ENCODE results near the gene MANEAL.

Gene MANEAL

GRCh38 chr1:37831809-37832208 lies 38.2 kb downstream of the MANEAL start:
- H3K36me3 Mint-ChIP-seq (ENCODE audit: low read depth): peaks cover 82% of the 10 kb centered on the region
- peaks cover 1% of the 10 kb centered on the region for H3K4me1 Mint-ChIP-seq (ENCODE audit: low read depth)
- DNase-seq: no peak
- H3K27ac Mint-ChIP-seq: no peak overlapping the region
- no peaks in the 10 kb centered on the region for H3K27me3 Mint-ChIP-seq
- H3K4me3 Mint-ChIP-seq: no peak overlapping the region
- H3K9me3 Mint-ChIP-seq: no peaks in the 10 kb centered on the region

DNA sequence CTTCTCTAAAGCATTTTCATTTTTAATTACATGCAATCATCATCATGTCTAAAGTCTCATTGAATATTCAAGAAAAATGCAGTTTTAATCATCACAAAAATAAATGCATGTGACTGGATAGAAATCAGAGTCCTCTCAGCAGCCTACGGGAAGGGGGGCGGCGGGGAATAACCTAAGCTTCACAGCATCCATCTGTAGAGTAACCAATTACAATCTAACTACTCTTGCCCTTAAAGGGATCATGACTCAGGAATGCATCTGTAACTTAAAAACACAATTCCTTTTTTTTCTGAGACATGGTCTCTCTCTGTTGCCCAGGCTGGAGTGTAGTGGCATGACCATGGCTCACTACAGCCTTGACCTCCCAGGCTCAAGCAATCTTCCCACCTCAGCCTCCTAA lies 43.1 kb downstream of the MANEAL start:
- peaks cover 91% of the 10 kb centered on the region for H3K36me3 Mint-ChIP-seq (ENCODE audit: low read depth)
- no peaks in the 10 kb centered on the region for H3K4me1 Mint-ChIP-seq (ENCODE audit: low read depth)
- DNase-seq: no peak

DNA sequence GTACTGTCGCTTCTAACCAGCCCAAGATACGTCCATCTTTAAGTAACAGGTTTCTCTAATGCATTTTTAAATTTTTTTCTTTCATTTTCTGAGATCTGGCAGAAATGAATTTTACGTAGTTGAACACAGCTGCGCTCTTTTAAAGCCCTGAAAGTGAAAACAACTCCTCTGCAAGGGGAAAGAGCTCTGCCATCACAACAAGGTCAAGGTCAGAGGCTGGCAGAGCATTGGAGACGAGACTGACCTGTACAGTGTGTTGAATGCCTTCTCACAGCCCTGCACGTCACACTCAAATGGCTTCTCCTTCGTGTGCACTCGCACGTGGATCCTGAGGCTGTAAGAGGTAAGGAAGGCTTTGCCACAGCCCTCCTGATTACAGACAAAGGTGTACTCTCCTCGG lies 46.0 kb downstream of the MANEAL start:
- H3K36me3 Mint-ChIP-seq (ENCODE audit: low read depth): peaks cover 87% of the 10 kb centered on the region

More for the DNA sequence above, 43.1 kb downstream of the MANEAL start:
- H3K4me3 Mint-ChIP-seq: no peak overlapping the region
- H3K9me3 Mint-ChIP-seq: no peaks in the 10 kb centered on the region
- no peaks in the 10 kb centered on the region for H3K27me3 Mint-ChIP-seq
- H3K27ac Mint-ChIP-seq: no peak overlapping the region

GRCh38 chr1:37840711-37841110 lies 47.1 kb downstream of the MANEAL start:
- H3K4me1 Mint-ChIP-seq (ENCODE audit: low read depth): peaks cover 23% of the 10 kb centered on the region
- no peak for DNase-seq

More for the DNA sequence above, 46.0 kb downstream of the MANEAL start:
- Mint-ChIP-seq H3K4me3 (no peak overlapping the region), H3K9me3 (no peaks in the 10 kb centered on the region), H3K27ac (peak overlapping the region; percentile 34), H3K4me1 (ENCODE audit: low read depth) (peaks cover 12% of the 10 kb centered on the region), H3K27me3 (no peaks in the 10 kb centered on the region)
- DNase-seq: no peak

GRCh38 chr1:37841652-37842051 lies 48.0 kb downstream of the MANEAL start:
- Mint-ChIP-seq H3K27ac (peak overlapping the region; percentile 14), H3K36me3 (ENCODE audit: low read depth) (peaks cover 88% of the 10 kb centered on the region), H3K4me3 (no peak overlapping the region), H3K27me3 (no peaks in the 10 kb centered on the region), H3K4me1 (ENCODE audit: low read depth) (peaks cover 32% of the 10 kb centered on the region), H3K9me3 (no peaks in the 10 kb centered on the region)
- no peak for DNase-seq

More at GRCh38 chr1:37840711-37841110, 47.1 kb downstream of the MANEAL start:
- H3K27me3 Mint-ChIP-seq: no peaks in the 10 kb centered on the region
- H3K4me3 Mint-ChIP-seq: no peak overlapping the region
- H3K9me3 Mint-ChIP-seq: no peaks in the 10 kb centered on the region
- H3K27ac Mint-ChIP-seq: peak overlapping the region; percentile 17
- peaks cover 87% of the 10 kb centered on the region for H3K36me3 Mint-ChIP-seq (ENCODE audit: low read depth)

GRCh38 chr1:37844536-37844935 lies 50.9 kb downstream of the MANEAL start:
- no peak overlapping the region for H3K27ac Mint-ChIP-seq
- H3K4me1 Mint-ChIP-seq (ENCODE audit: low read depth): peaks cover 54% of the 10 kb centered on the region
- H3K4me3 Mint-ChIP-seq: no peak overlapping the region
- peaks cover 88% of the 10 kb centered on the region for H3K36me3 Mint-ChIP-seq (ENCODE audit: low read depth)
- no peaks in the 10 kb centered on the region for H3K27me3 Mint-ChIP-seq
- H3K9me3 Mint-ChIP-seq: no peaks in the 10 kb centered on the region
- DNase-seq: no peak

- H3K4me1 Mint-ChIP-seq (ENCODE audit: low read depth): peaks cover 55% of the 10 kb centered on the region
- H3K27me3 Mint-ChIP-seq: no peaks in the 10 kb centered on the region
- no peak overlapping the region for H3K4me3 Mint-ChIP-seq
- H3K36me3 Mint-ChIP-seq (ENCODE audit: low read depth): peaks cover 85% of the 10 kb centered on the region
- H3K9me3 Mint-ChIP-seq: no peaks in the 10 kb centered on the region
- no peak for DNase-seq
- peak overlapping the region; percentile 31 for H3K27ac Mint-ChIP-seq
These were observed 51.5 kb downstream of the MANEAL start for GRCh38 chr1:37845049-37845646.

DNA sequence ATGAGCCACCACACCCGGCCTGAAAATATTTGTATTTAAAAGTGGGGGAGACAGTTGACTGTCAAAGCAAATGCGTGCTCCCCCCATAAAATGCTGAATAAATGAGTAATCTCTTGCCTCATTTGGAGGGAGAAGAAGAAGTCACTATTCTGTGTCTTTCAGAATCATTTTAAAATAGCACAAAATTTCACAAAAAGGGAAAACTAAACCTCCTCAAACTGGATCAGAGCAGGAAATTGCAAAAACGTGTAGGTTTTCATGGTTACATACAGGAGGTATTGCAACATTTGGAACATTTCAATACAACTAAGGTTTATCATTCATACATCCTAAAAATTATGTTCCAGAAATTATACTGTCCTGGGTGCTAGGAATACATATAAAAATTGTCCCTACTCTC lies 52.1 kb downstream of the MANEAL start:
- H3K27me3 Mint-ChIP-seq: no peaks in the 10 kb centered on the region
- H3K4me3 Mint-ChIP-seq: no peak overlapping the region
- no peak for DNase-seq
- H3K36me3 Mint-ChIP-seq (ENCODE audit: low read depth): peaks cover 78% of the 10 kb centered on the region
- no peaks in the 10 kb centered on the region for H3K9me3 Mint-ChIP-seq
- H3K4me1 Mint-ChIP-seq (ENCODE audit: low read depth): peaks cover 55% of the 10 kb centered on the region
- peak overlapping the region; percentile 31 for H3K27ac Mint-ChIP-seq

DNA sequence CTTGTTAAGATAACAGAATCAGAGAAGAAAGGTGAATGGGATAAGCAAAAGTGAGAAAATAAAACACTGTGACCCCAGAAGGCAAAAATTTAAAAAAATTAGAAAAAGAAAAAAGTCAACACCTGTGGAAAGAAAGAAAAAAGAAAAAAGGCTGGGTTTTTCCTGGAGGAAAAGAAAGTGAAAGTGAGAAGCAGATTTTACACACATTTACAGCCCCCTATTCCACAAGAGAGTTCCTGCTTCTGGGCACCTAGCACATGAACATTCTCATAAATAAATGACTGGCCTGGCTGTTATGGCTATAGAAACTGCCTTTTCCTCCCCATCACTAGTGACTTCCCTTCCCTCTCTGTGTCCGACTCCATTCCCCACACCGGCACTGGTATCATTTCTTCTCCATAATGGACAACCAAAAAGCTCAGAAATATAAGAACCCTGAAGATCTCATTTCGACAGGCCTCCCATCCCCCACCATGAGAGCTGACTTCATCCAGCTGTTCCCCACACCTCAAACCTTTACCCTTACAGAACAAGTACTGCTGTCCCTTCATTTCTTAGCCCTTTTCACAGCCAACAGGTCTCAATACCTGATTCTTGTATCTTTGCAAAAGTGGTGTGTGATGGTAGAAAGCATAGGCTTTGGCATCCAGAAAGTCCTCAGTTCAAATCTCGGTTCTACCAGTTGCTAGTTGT lies 53.1 kb downstream of the MANEAL start:
- peak overlapping the region; percentile 72 for H3K27ac Mint-ChIP-seq
- H3K9me3 Mint-ChIP-seq: no peaks in the 10 kb centered on the region
- H3K4me1 Mint-ChIP-seq (ENCODE audit: low read depth): peaks cover 55% of the 10 kb centered on the region
- no peak for DNase-seq
- peak overlapping the region; percentile 28 for H3K4me3 Mint-ChIP-seq
- H3K36me3 Mint-ChIP-seq (ENCODE audit: low read depth): peaks cover 69% of the 10 kb centered on the region
- H3K27me3 Mint-ChIP-seq: no peaks in the 10 kb centered on the region

GRCh38 chr1:37849480-37849879 lies 55.8 kb downstream of the MANEAL start:
- no peak for DNase-seq
- no peak overlapping the region for H3K27ac Mint-ChIP-seq
- no peaks in the 10 kb centered on the region for H3K9me3 Mint-ChIP-seq
- peaks cover 60% of the 10 kb centered on the region for H3K4me1 Mint-ChIP-seq (ENCODE audit: low read depth)
- H3K27me3 Mint-ChIP-seq: no peaks in the 10 kb centered on the region
- no peak overlapping the region for H3K4me3 Mint-ChIP-seq
- H3K36me3 Mint-ChIP-seq (ENCODE audit: low read depth): peaks cover 57% of the 10 kb centered on the region

- Mint-ChIP-seq H3K27me3 (no peaks in the 10 kb centered on the region), H3K36me3 (ENCODE audit: low read depth) (peaks cover 57% of the 10 kb centered on the region), H3K4me3 (no peak overlapping the region), H3K27ac (no peak overlapping the region), H3K4me1 (ENCODE audit: low read depth) (peaks cover 60% of the 10 kb centered on the region), H3K9me3 (no peaks in the 10 kb centered on the region)
- no peak for DNase-seq
These were observed 56.8 kb downstream of the MANEAL start for GRCh38 chr1:37850352-37850955.

Measured in activated T-cell treated with anti-CD3 and anti-CD28 coated beads, Interleukin-2, amount 50 U/mL, for 24 hours (primary cell).